Measurements from ENCODE around the gene TPH1. TPM values are rescaled to one million over a fixed set of nuclear protein-coding genes. Genes with fewer than 3 reads are reported as not detected.

Gene TPH1
- total RNA-seq (2021; ENCODE audit: unreplicated experiment) (0.05 TPM), Bru-seq, nascent RNA (percentile 24 among the genes with signal in this experiment), BruChase-seq, experiment 1, labeled RNA remaining after a 2-hour chase (percentile 26 among the genes with signal in this experiment), BruChase-seq, experiment 2, labeled RNA remaining after a 6-hour chase (percentile 32 among the genes with signal in this experiment)
- not detected for polyA plus RNA-seq (2012; ENCODE audit: insufficient read length)
- long read RNA-seq, result 0 reads

GRCh38 chr11:18046116-18046777 lies at the start of gene TPH1:
Gene TPH1 (minus strand): TSS chr11:18046269. CDS start chr11:18040762, 5,507 bp downstream.
- peaks cover 42% of the 10 kb centered on the region for H3K27me3 ChIP-seq (ENCODE audit: control insufficient read depth, insufficient read depth, low read length)

More at GRCh38 chr11:18046116-18046777, at the start of gene TPH1:
- in situ Hi-C loops (cut with HindIII; ENCODE audit: low pct_unique_long_range_greater_than_20kb, low sequenced_read_pairs), result no loop called here
- H3K27ac ChIP-seq (ENCODE audit: low read length), result no peak within 1 kb of the TSS
- CTCF ChIA-PET, result interaction anchor here (0.6 kb wide), 1 partner anchor 173 kb away, joined by 6 read pairs; no protein-coding TSS in a partner anchor
- no peak for TF ChIP-seq POLR2AphosphoS5 (IDR thresholded peaks at IDR 0.05; ENCODE audit: low read depth, low read length)
- TF ChIP-seq SIN3A (IDR thresholded peaks at IDR 0.05; ENCODE audit: borderline replicate concordance, insufficient read depth, low read depth, low read length), result no peak
- no peak for TF ChIP-seq REST (IDR thresholded peaks at IDR 0.05; ENCODE audit: insufficient read depth in 1 of 2, low read depth in 2 of 2, low read length in 1 of 2)
- no peak for TF ChIP-seq TCF7L2 (IDR thresholded peaks at IDR 0.05; ENCODE audit: low read depth, low read length)
- TF ChIP-seq CTCF (IDR thresholded peaks at IDR 0.05), result no peak
- no peaks in the 10 kb centered on the region for H3K9me3 ChIP-seq (ENCODE audit: control insufficient read depth, insufficient read depth, low read depth, low read length)
- ATAC-seq (peak; percentile 91), DNase-seq (ENCODE audit: low read depth, low spot score) (no peak)
- 0 out of 2 replicates have a peak, but pooled peaks cover 3% of the 10 kb centered on the region for H3K4me1 ChIP-seq (ENCODE audit: control insufficient read depth, insufficient read depth, low read length)
- H3K4me3 ChIP-seq (ENCODE audit: low read depth in 2 of 2, low read length in 2 of 2), result peak within 1 kb of the TSS in 1 of 2 experiments; percentile 2; a peak in 1 of 4 replicates
- intact Hi-C loops (cut with micrococcal nuclease; ENCODE audit: unreplicated experiment), result no loop called here
- BruUV-seq (replicated peaks), result no TSS peak
- POLR2A ChIA-PET, result no interaction called here
- no peaks in the 10 kb centered on the region for H3K36me3 ChIP-seq (ENCODE audit: control insufficient read depth, insufficient read depth, low read length)

Data from Panc1 (cell line).